ENCODE data around the gene RAB18. TPM values are rescaled to one million over a fixed set of nuclear protein-coding genes. Genes with fewer than 3 reads are reported as not detected.

RAB18 gene
- 15.2 and 18.7 TPM in 2 replicates for total RNA-seq

DNA sequence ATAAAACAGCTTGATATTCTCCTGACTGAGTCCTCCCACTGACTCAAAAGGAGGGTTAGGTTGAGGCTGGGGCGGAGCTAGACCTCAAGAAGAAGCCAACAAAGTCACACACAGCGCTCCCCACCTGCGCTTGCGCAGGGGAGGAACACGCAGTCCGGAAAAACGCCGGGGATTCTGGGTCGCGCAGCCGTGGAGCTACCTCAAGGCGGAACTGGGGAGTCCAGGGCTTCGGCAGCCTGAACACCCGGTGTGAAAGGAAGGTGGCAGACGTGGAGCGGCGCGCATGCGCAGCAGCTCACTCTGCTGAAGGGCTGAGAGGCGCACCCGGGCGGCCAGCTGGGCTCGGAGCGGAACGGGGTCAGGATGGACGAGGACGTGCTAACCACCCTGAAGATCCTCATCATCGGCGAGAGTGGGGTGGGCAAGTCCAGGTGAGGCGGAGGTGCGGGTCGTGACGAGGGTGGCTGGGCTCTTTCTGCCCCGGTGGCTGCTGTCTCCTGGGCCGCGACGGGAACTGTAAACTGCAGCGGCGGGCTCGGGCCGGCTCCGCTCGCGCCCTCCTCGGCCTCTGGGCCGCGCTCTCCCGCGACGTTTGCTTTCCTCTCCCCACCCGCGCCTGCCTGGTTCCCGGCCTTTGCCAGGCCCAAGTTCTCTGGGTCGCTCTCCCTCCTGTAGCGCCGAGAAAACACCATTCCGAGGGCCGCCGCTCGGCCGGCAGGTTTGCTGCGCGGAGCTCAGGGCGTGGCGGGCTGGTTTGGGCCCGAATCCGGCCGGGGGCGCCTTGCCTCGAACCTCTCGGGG is at the start of gene RAB18:
Gene RAB18 (plus strand): TSS at position 298 of the 801 bp plus-strand sequence. CDS start 66 bp downstream, at position 364.

Other genes starting within 250 kb of the RAB18 start
- 1.0 and 1.2 TPM in 2 replicates for gene MKX, start 241.5 kb downstream of the RAB18 start, total RNA-seq